Stimulated activated CD4-positive, alpha-beta T cell treated with anti-CD3 and anti-CD28 coated beads, Interleukin-4, amount 100 ng/mL, for 4 hours (primary cell): Measurements from ENCODE around the gene ATR.
A peak's percentile ranks its signal among the peaks of the same experiment; 100 is the strongest.
"Not testable (repeated sequence)": the region's sequence is repeated elsewhere in the genome, so short reads cannot be mapped to it uniquely, and the experiment has no call there.

Experiments
- DNase-seq, 2 experiments: peaks; one replicate each; pipeline ENCODE4 v3.0.0-alpha.2; 2020

ATR gene

GRCh38 chr3:142447301-142447851 is 131.2 kb downstream of the ATR start:
- peak; percentile 27 to 34 for DNase-seq

GRCh38 chr3:142445816-142446254 is 132.7 kb downstream of the ATR start:
- DNase-seq = peak in 1 of 2 experiments; percentile 19

- DNase-seq = no peak
Measured at GRCh38 chr3:142444343-142444742, 134.2 kb downstream of the ATR start.

- DNase-seq = not testable (repeated sequence)
Measured at GRCh38 chr3:142443060-142443459, 135.5 kb downstream of the ATR start.

- DNase-seq = not testable (repeated sequence)
Measured at GRCh38 chr3:142439499-142440220, 138.9 kb downstream of the ATR start.

- not testable (repeated sequence) for DNase-seq
Measured at GRCh38 chr3:142438096-142438495, 140.4 kb downstream of the ATR start.

- DNase-seq = no peak
Measured at GRCh38 chr3:142436951-142437585, 141.5 kb downstream of the ATR start.

- DNase-seq = no peak
Measured at GRCh38 chr3:142434503-142434902, 144.0 kb downstream of the ATR start.

- no peak for DNase-seq
Measured at GRCh38 chr3:142433110-142433509, 145.4 kb downstream of the ATR start.

GRCh38 chr3:142429582-142429981 is 149.0 kb downstream of the ATR start:
- DNase-seq = no peak

- no peak for DNase-seq
Measured at GRCh38 chr3:142424754-142425153, 153.8 kb downstream of the ATR start.

- DNase-seq = no peak
Measured at GRCh38 chr3:142418926-142419592, 159.5 kb downstream of the ATR start.

GRCh38 chr3:142417302-142417701 is 161.2 kb downstream of the ATR start:
- no peak for DNase-seq

GRCh38 chr3:142400537-142400936 is 178.0 kb downstream of the ATR start:
- not testable (repeated sequence) for DNase-seq
